HPDE6-E6E7 (cell line): Measurements from ENCODE around the gene CSRNP3.

Experiments used
- DNase-seq: peaks from one replicate; pipeline ENCODE4 v3.0.0; 2011; ENCODE audit warnings: missing footprints; ENCODE audit errors: extremely low spot score

CSRNP3 gene

GRCh38 chr2:165470361-165470760 is 863 bp downstream of the CSRNP3 start:
- DNase-seq, result no peak

GRCh38 chr2:165471349-165471950 is 2.0 kb downstream of the CSRNP3 start:
- no peak for DNase-seq

GRCh38 chr2:165472922-165473321 is 3.4 kb downstream of the CSRNP3 start:
- no peak for DNase-seq

GRCh38 chr2:165474619-165475276 is 5.2 kb downstream of the CSRNP3 start:
- DNase-seq, result no peak

- DNase-seq, result no peak
Measured at GRCh38 chr2:165475277-165476004, 5.9 kb downstream of the CSRNP3 start.

GRCh38 chr2:165479856-165480255 is 10.4 kb downstream of the CSRNP3 start:
- DNase-seq, result no peak

- no peak for DNase-seq
Measured at GRCh38 chr2:165494573-165494972, 25.1 kb downstream of the CSRNP3 start.

- DNase-seq, result no peak
Measured at GRCh38 chr2:165497659-165498317, 28.3 kb downstream of the CSRNP3 start.

GRCh38 chr2:165499131-165499530 is 29.6 kb downstream of the CSRNP3 start:
- no peak for DNase-seq

GRCh38 chr2:165500001-165500400 is 30.5 kb downstream of the CSRNP3 start:
- no peak for DNase-seq

- DNase-seq, result no peak
Measured at GRCh38 chr2:165500816-165501215, 31.3 kb downstream of the CSRNP3 start.

- DNase-seq, result no peak
Measured at GRCh38 chr2:165505514-165505913, 36.0 kb downstream of the CSRNP3 start.

GRCh38 chr2:165508927-165509326 is 39.4 kb downstream of the CSRNP3 start:
- no peak for DNase-seq

- DNase-seq, result no peak
Measured at GRCh38 chr2:165513479-165513878, 44.0 kb downstream of the CSRNP3 start.

GRCh38 chr2:165518611-165519010 is 49.1 kb downstream of the CSRNP3 start:
- no peak for DNase-seq

GRCh38 chr2:165522719-165523118 is 53.2 kb downstream of the CSRNP3 start:
- DNase-seq, result no peak

GRCh38 chr2:165524720-165525119 is 55.2 kb downstream of the CSRNP3 start:
- DNase-seq, result no peak

- no peak for DNase-seq
Measured at GRCh38 chr2:165528691-165529090, 59.2 kb downstream of the CSRNP3 start.

- no peak for DNase-seq
Measured at GRCh38 chr2:165529130-165529529, 59.6 kb downstream of the CSRNP3 start.

- DNase-seq, result no peak
Measured at GRCh38 chr2:165533331-165533730, 63.8 kb downstream of the CSRNP3 start.

- DNase-seq, result no peak
Measured at GRCh38 chr2:165535471-165535870, 66.0 kb downstream of the CSRNP3 start.

- DNase-seq, result no peak
Measured at GRCh38 chr2:165536851-165537499, 67.5 kb downstream of the CSRNP3 start.
